Hypothalamus (tissue), 51 donors: ENCODE data around the gene ETS2.
"Not testable (repeated sequence)": the region's sequence is repeated elsewhere in the genome, so short reads cannot be mapped to it uniquely, and the experiment has no call there.

Experiments used
- DNase-seq, 51 donors: peaks; one replicate each; lab custom pipeline; 2025; lab: John Stamatoyannopoulos, UW

ETS2 gene

GRCh38 chr21:38814126-38815059, 8.7 kb downstream of the ETS2 start:
- no peak for DNase-seq

GRCh38 chr21:38815060-38815405, 9.3 kb downstream of the ETS2 start:
- DNase-seq, result no peak

DNA sequence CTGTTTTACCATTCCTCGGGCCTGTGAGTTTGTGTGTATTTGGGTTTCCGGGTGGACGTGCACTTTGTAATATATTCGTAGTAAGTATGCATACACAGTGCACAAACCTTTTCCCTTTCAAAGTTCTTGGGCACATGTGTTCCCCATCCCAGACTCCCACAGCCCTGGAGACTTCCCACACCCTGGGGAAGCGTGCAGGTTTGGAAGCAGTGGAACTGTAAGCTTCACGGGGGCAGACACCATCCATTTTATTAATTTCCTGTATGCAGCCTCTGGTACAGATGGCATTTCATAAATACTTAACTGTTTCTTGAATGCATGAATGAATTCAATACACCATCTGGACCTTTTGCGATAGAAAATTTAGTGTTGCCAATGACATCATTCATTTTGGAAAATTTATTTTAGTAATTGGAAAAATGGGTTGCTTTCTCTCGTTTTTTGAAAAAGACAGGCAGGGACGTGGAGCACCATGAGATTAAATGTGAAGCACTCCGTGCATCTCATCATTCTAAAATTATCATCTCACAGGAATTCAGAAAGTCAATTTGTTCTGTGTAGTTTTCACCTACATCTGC, 10.8 kb downstream of the ETS2 start:
- DNase-seq, result no peak

- DNase-seq, result no peak
Observed at GRCh38 chr21:38817371-38818324, 11.9 kb downstream of the ETS2 start.

DNA sequence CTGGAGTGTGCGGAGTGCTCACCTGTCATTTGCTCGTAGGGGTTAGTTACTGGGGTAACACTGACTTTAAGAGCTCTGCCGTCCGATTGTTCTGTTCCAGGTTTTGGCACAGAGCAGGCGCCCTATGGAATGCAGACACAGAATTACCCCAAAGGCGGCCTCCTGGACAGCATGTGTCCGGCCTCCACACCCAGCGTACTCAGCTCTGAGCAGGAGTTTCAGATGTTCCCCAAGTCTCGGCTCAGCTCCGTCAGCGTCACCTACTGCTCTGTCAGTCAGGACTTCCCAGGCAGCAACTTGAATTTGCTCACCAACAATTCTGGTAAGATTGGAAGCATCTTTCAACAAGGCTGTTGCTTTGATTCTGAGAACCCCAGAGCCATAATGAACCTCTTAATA, 12.6 kb downstream of the ETS2 start:
- DNase-seq, result no peak

DNA sequence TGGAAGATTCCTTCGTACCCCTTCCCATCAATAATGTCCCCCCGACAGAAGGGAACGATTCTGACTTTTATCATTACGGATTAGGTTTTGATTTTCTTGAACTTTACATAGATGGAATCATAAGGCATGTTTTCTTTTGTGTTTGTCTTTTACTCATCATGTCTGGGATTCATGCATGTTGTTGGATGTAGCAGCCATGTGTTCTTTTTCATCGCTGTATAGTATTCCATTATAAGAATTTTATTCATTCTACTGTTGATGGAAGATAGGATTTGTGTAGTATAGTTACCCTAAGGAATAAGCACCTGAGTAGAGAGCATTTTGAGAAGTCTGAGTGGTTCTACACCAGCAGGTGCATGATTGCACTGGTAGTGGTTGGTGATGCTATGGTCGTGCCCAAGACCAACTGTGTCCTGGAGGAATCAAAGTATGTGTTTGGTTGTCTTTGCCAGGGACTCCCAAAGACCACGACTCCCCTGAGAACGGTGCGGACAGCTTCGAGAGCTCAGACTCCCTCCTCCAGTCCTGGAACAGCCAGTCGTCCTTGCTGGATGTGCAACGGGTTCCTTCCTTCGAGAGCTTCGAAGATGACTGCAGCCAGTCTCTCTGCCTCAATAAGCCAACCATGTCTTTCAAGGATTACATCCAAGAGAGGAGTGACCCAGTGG, 13.5 kb downstream of the ETS2 start:
- no peak for DNase-seq

- no peak for DNase-seq
Observed at GRCh38 chr21:38819719-38820159, 14.0 kb downstream of the ETS2 start.

- no peak for DNase-seq
Observed at GRCh38 chr21:38820471-38821239, 14.9 kb downstream of the ETS2 start.

DNA sequence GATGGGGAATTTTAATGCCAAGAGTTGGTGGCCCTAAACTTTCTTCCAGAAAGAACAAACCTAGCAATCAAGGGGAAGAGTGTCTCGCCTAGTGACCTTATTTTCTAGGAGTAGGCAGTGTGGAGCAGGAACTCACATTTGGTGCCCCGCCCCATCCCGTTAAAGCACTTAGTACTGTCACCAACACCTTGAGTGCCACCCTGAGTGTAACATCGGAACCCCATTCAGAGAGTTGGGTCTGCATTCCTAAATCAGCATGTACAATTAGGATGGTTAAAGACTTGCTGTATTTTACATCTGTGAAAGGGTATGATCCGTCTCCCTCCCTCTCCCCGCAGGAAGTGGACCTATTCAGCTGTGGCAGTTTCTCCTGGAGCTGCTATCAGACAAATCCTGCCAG, 15.5 kb downstream of the ETS2 start:
- no peak for DNase-seq

- DNase-seq, result no peak
Observed at GRCh38 chr21:38821959-38822682, 16.4 kb downstream of the ETS2 start.

- DNase-seq, result no peak
Observed at GRCh38 chr21:38822778-38823238, 17.1 kb downstream of the ETS2 start.

DNA sequence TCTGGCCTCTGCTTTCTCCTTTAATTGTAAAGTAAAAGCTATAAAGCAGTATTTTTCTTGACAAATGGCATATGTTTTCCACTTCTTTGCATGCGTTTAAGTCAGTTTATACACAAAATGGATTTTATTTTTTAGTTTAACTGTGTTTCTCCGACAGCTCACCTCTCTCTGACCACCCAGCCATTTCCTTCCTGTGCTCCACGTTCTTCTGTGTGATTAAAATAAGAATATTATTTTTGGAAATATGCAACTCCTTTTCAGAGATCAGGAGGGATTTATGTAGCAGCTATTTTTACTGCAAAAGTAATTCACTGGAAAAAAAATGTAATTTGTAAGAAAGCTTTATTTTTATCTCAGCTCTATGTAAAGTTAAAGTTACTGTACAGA, 18.0 kb downstream of the ETS2 start:
- DNase-seq, result no peak

DNA sequence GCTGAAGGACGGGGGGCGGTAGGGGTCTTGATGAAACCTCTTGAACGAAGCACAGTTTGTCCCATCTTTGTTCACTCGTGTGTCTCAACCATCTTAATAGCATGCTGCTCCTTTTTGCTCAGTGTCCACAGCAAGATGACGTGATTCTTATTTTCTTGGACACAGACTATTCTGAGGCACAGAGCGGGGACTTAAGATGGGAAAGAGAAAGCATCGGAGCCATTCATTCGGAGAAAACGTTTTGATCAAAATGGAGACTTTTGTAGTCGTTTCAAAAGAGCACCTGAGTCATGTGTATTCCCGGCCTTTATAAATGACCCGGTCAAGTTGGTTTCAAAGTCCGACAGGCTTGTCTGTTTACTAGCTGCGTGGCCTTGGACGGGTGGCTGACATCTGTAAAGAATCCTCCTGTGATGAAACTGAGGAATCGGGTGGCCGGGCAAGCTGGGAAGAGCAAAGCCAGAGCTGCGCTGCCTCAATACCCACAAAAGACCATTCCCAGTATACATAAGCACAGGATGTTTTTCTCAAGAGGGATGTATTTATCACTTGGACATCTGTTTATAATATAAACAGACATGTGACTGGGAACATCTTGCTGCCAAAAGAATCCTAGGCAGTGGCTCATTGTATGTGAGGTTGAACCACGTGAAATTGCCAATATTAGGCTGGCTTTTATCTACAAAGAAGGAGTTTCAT, 18.5 kb downstream of the ETS2 start:
- no peak for DNase-seq

GRCh38 chr21:38825269-38825668, 19.5 kb downstream of the ETS2 start:
- DNase-seq, result no peak

GRCh38 chr21:38825921-38826320, 20.2 kb downstream of the ETS2 start:
- DNase-seq, result no peak

DNA sequence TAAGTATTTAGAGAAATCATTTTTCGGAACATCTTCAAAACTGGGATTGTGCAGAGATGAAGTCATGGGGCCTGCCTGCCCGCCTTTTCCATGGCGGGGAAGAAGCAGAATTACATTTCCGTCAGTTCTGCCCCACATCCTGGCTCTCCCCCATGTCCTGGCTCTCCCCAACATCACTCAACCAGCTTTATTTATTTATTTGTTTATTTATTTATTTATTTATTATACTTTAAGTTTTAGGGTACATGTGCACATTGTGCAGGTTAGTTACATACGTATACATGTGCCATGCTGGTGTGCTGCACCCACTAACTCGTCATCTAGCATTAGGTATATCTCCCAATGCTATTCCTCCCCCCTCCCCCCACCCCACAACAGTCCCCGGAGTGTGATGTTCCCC, 22.4 kb downstream of the ETS2 start:
- not testable (repeated sequence) for DNase-seq

DNA sequence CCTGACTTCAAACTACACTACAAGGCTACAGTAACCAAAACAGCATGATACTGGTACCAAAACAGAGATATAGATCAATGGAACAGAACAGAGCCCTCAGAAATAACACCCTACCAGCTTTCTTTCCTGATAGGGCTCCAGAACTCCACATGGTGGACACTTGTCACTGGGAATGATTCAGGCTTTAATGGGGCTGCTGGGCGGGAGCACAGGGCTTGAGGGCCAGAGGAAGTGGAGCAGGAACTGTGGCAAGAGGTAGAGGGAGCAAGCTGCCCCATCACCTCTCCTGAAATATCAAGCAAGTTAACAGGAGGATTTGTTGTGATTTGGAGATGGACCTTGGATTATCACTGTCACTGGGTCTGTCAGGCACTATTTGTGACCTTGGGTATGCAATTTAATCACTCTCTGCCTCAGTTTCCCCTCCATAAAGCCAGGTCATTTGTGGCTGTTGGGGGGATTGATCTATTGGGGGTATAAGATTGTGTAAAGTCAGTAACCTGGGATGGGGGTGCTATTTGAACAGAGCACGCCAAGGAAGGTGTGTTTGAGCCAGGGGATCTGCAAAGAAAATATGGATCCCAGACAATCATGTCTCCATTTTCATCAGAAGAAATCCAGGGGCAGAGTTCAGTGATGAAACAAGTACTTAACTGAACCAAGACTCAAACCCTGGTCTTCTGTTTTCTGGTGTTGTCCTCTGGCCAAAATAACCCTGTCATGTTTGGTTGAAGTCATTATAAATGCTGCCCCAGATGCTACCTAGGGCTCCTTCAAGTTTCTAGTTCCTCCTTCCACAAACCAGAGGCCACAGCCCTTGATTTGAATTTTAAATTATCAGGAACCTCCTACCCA, 25.2 kb downstream of the ETS2 start:
- DNase-seq, result no peak
